H1 (cell line): ENCODE data around the gene SDHAF4. TPM values are rescaled to one million over a fixed set of nuclear protein-coding genes. Genes with fewer than 3 reads are reported as not detected.
"Not testable (repeated sequence)": the region's sequence is repeated elsewhere in the genome, so short reads cannot be mapped to it uniquely, and the experiment has no call there.

ENCODE experiments used
- CTCF ChIA-PET: fragments of 300-600 bp; sonication (Branson Sonifier 250); formaldehyde crosslinking; loops from one replicate; lab custom pipeline; 2021; ENCODE audit not compliant: partially characterized antibody; lab: Charles Lee
- POLR2A ChIA-PET: fragments of 300-600 bp; sonication (Branson Sonifier 250); formaldehyde crosslinking; loops from one replicate; lab custom pipeline; 2021; ENCODE audit warnings: inconsistent platforms; ENCODE audit not compliant: partially characterized antibody; lab: Charles Lee
- DNase-seq, 2 experiments: peaks; one replicate each; pipeline versions ENCODE4 v3.0.0 to v3.0.0-alpha.2; 2010 to 2022; ENCODE audit warnings: low spot score in 2 of 2, low read depth in 1 of 2, mixed read lengths in 1 of 2
- FAIRE-seq: peaks from 2 replicates; lab custom pipeline; 2011; peaks lifted over from hg19 to GRCh38; lab: Jason Lieb, UNC
- H2AFZ ChIP-seq: 2 replicates; pipeline ENCODE4 v1.8.1; 2012; ENCODE audit warnings: low read length, inconsistent platforms
- H2AK5ac ChIP-seq: 2 replicates; pipeline ENCODE4 v1.6.1; 2013; ENCODE audit warnings: low read depth, low read length
- H2BK120ac ChIP-seq: replicated peaks from 2 replicates; pipeline ENCODE3; 2013; ENCODE audit warnings: low read depth, low read length, inconsistent platforms
- H2BK12ac ChIP-seq: 2 replicates; pipeline ENCODE4 v1.6.1; 2013; ENCODE audit warnings: low read depth, low read length
- H2BK15ac ChIP-seq: 2 replicates; pipeline ENCODE4 v1.6.1; 2013; ENCODE audit warnings: low read length
- H2BK20ac ChIP-seq: 2 replicates; pipeline ENCODE4 v1.6.1; 2013; ENCODE audit warnings: low read length
- H2BK5ac ChIP-seq: 2 replicates; pipeline ENCODE4 v1.6.1; 2013; ENCODE audit warnings: low read depth, low read length
- H3K14ac ChIP-seq: 2 replicates; pipeline ENCODE4 v1.6.1; 2013; ENCODE audit warnings: inconsistent platforms; ENCODE audit not compliant: insufficient read length
- H3K18ac ChIP-seq: 2 replicates; pipeline ENCODE4 v1.6.1; 2013; ENCODE audit warnings: low read length; ENCODE audit errors: extremely low read depth
- H3K23ac ChIP-seq: 2 replicates; pipeline ENCODE4 v1.6.1; 2013; ENCODE audit warnings: inconsistent platforms; ENCODE audit not compliant: insufficient read length
- H3K23me2 ChIP-seq: 2 replicates; pipeline ENCODE4 v1.6.1; 2013; ENCODE audit warnings: low read depth, low read length
- H3K27ac ChIP-seq: 2 replicates; pipeline ENCODE4 v1.6.1; 2011; ENCODE audit warnings: low read depth, low read length, inconsistent platforms
- H3K27me3 ChIP-seq, 4 experiments: replicated peaks in 1 of 4; 1 replicate in 1 of 4; 2 replicates in 3 of 4; pipeline versions ENCODE4 v1.6.1 to v1.8.1; 2011 to 2013; ENCODE audit warnings: low read length in 3 of 4, mild to moderate bottlenecking in 3 of 4, inconsistent platforms in 2 of 4, mixed read lengths in 2 of 4, moderate library complexity in 1 of 4; ENCODE audit not compliant: control insufficient read depth in 3 of 4, insufficient read depth in 3 of 4; ENCODE audit errors: extremely low read depth in 1 of 4
- H3K36me3 ChIP-seq, 4 experiments: 2 replicates each; pipeline versions ENCODE4 v1.6.1 to v1.8.1; 2011 to 2013; ENCODE audit warnings: mild to moderate bottlenecking in 4 of 4, low read length in 3 of 4, moderate library complexity in 2 of 4, control low read depth in 1 of 4, inconsistent platforms in 1 of 4; ENCODE audit not compliant: insufficient read depth in 4 of 4, control insufficient read depth in 2 of 4
- H3K4ac ChIP-seq: replicated peaks from 2 replicates; pipeline ENCODE3; 2013; ENCODE audit warnings: low read length, low read depth, mixed read lengths, inconsistent platforms; ENCODE audit not compliant: insufficient read length
- H3K4me1 ChIP-seq, 4 experiments: replicated peaks in 1 of 4; 1 replicate in 1 of 4; 2 replicates in 3 of 4; pipeline versions ENCODE4 v1.6.1 to v1.8.1; 2011 to 2013; ENCODE audit warnings: low read length in 3 of 4, inconsistent platforms in 2 of 4, mixed read lengths in 1 of 4; ENCODE audit not compliant: insufficient read depth in 4 of 4, control insufficient read depth in 3 of 4
- H3K4me2 ChIP-seq, 2 experiments: 2 replicates each; pipeline versions ENCODE4 v1.6.1 to v1.8.1; 2011 to 2013; ENCODE audit warnings: low read depth in 2 of 2, low read length in 2 of 2, control low read depth in 1 of 2, inconsistent platforms in 1 of 2, mild to moderate bottlenecking in 1 of 2; ENCODE audit not compliant: insufficient read depth in 1 of 2
- H3K4me3 ChIP-seq, 4 experiments: fragments of 200-600, 300-600 bp in 1 of 4; sonication (generic), shearing (Covaris generic), sonication (Bioruptor Twin) in 1 of 4; 2 replicates each; pipeline versions ENCODE4 v1.5.1 to v1.8.1; 2011 to 2016; ENCODE audit warnings: low read length in 4 of 4, low read depth in 3 of 4, control low read depth in 2 of 4, inconsistent platforms in 2 of 4, mild to moderate bottlenecking in 2 of 4, mixed read lengths in 1 of 4, moderate library complexity in 1 of 4; ENCODE audit not compliant: insufficient read depth in 2 of 4; ENCODE audit errors: extremely low read depth in 1 of 4
- H3K56ac ChIP-seq: replicated peaks from 2 replicates; pipeline ENCODE3; 2013; ENCODE audit warnings: low read depth, mild to moderate bottlenecking, mixed read lengths, low read length, inconsistent platforms; ENCODE audit not compliant: insufficient read length
- H3K79me1 ChIP-seq: 2 replicates; pipeline ENCODE4 v1.6.1; 2013; ENCODE audit warnings: low read depth, low read length, control low read depth
- H3K79me2 ChIP-seq, 2 experiments: 2 replicates each; pipeline versions ENCODE4 v1.6.1 to v1.8.1; 2012 to 2013; ENCODE audit warnings: low read length in 2 of 2, mild to moderate bottlenecking in 2 of 2, inconsistent platforms in 1 of 2; ENCODE audit not compliant: insufficient read depth in 2 of 2, control insufficient read depth in 1 of 2
- H3K9ac ChIP-seq, 4 experiments: replicated peaks in 1 of 4; 1 replicate in 1 of 4; 2 replicates in 3 of 4; pipeline versions ENCODE4 v1.6.1 to v1.8.1; 2011 to 2013; ENCODE audit warnings: low read depth in 3 of 4, low read length in 3 of 4, control low read depth in 2 of 4, mild to moderate bottlenecking in 2 of 4, moderate library complexity in 2 of 4, inconsistent platforms in 1 of 4; ENCODE audit errors: extremely low read depth in 1 of 4
- H3K9me3 ChIP-seq, 2 experiments: 2 replicates each; pipeline versions ENCODE4 v1.6.1 to v1.8.1; 2012 to 2013; ENCODE audit warnings: mild to moderate bottlenecking in 2 of 2, moderate library complexity in 2 of 2, control low read depth in 1 of 2, inconsistent platforms in 1 of 2, low read depth in 1 of 2, low read length in 1 of 2, mixed read lengths in 1 of 2; ENCODE audit not compliant: insufficient read depth in 2 of 2
- H4K20me1 ChIP-seq, 2 experiments: replicated peaks in 1 of 2; 2 replicates each; pipeline versions ENCODE3 to v1.8.1; 2011 to 2013; ENCODE audit warnings: inconsistent platforms in 2 of 2, low read length in 2 of 2, mild to moderate bottlenecking in 1 of 2; ENCODE audit not compliant: insufficient read depth in 2 of 2, control insufficient read depth in 1 of 2
- H4K5ac ChIP-seq: 2 replicates; pipeline ENCODE4 v1.6.1; 2013; ENCODE audit warnings: low read length, low read depth, mixed read lengths, inconsistent platforms; ENCODE audit not compliant: insufficient read length
- H4K8ac ChIP-seq: 2 replicates; pipeline ENCODE4 v1.8.0; 2013; ENCODE audit warnings: mild to moderate bottlenecking, moderate library complexity, low read length, inconsistent platforms; ENCODE audit not compliant: insufficient read depth; ENCODE audit errors: extremely low read depth
- H4K91ac ChIP-seq: replicated peaks from 2 replicates; pipeline ENCODE3; 2013; ENCODE audit warnings: low read length, mixed read lengths, inconsistent platforms; ENCODE audit not compliant: insufficient read length
- WGBS, 2 experiments: shearing (Covaris generic) in 1 of 2; methylation state at CpG; one replicate each; pipeline versions ENCODE4 v1.1.6 to v1.1.7; 2013 to 2015; ENCODE audit warnings: low lambda C conversion rate in 2 of 2, mixed read lengths in 2 of 2, inconsistent platforms in 1 of 2, low coverage in 1 of 2, missing lambda C conversion rate in 1 of 2; ENCODE audit not compliant: insufficient replicate concordance in 2 of 2, insufficient coverage in 1 of 2, insufficient read length in 1 of 2; ENCODE audit errors: extremely low coverage in 1 of 2, missing lambda C conversion rate in 1 of 2; 5-methylcytosine and 5-hydroxymethylcytosine counted together
- polyA plus RNA-seq, 7 experiments: library from polyadenylated mRNA; depleted of rRNA in 3 of 7; stranded (reverse) in 5 of 7; unstranded in 2 of 7; fragments of >200 nt in 5 of 7; fragments of 200-250 nt in 2 of 7; gene quantifications; 1 replicate in 5 of 7; 2 replicates in 1 of 7; 4 replicates in 1 of 7; pipeline versions ENCODE4 v1.2.1 to v1.2.3, GENCODE V29; 2011 to 2013; ENCODE audit warnings: missing spikeins in 2 of 7, mixed read lengths in 2 of 7
- total RNA-seq: library from RNA; stranded (reverse); fragmentation: NEBNext Ultra II Directional; extraction: Animal tissue kit (Norgen Biotek cat#: 25700); gene quantifications from 2 replicates; pipeline ENCODE4 v1.2.1, GENCODE V29; 2021

The SDHAF4 gene
- total and polyA plus RNA-seq, 2 of the 8 experiments (the other 6 are each of a cell fraction or from before 2014, with no cell fraction given): 9.8 to 14.9 TPM

- H3K23me2 ChIP-seq, H3K9ac ChIP-seq, H3K4me2 ChIP-seq, H4K20me1 ChIP-seq, H3K4ac ChIP-seq, H3K23ac ChIP-seq, H3K56ac ChIP-seq, H2AK5ac ChIP-seq, H4K91ac ChIP-seq, DNase-seq, H2BK5ac ChIP-seq, H2BK120ac ChIP-seq, H2BK20ac ChIP-seq, H3K18ac ChIP-seq, POLR2A ChIA-PET, H3K27me3 ChIP-seq, H3K79me2 ChIP-seq, H3K79me1 ChIP-seq, H2AFZ ChIP-seq, H4K5ac ChIP-seq, FAIRE-seq, H3K4me3 ChIP-seq, H4K8ac ChIP-seq, H3K9me3 ChIP-seq, H3K27ac ChIP-seq, H2BK15ac ChIP-seq, H2BK12ac ChIP-seq, H3K4me1 ChIP-seq, H3K14ac ChIP-seq, H3K36me3 ChIP-seq: not testable (repeated sequence)
- 90% methylated on average over 2 of the region's 2 CpGs; no CpG with 5 or more reads in 1 of the 2 experiments for WGBS, 2 experiments
- CTCF ChIA-PET: interaction anchor here (0.8 to 1.0 kb wide), 2 partner anchors 10 to 14 kb away, joined by 3 read pairs; no protein-coding TSS in a partner anchor
These were observed 40.6 kb downstream of the SDHAF4 start for GRCh38 chr6:70607371-70607770.

DNA sequence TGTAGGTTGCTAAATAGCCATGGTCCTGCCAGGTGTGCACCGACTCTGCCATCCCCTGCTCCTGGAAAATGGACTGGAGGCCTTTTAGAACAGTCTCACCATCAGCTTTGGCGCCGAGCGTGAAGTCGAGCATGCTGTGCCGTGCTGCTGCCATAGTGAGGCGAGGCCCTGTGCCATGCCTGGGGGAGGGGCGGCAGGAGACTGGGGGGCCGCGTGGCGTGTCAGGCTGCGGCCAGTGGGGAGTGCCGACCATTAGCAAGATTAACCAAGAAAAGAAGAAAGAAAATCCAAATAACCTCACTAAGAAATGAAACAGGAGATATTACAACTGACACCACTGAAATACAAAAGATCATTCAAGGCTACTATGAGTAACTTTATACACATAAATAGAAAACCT lies 42.5 kb downstream of the SDHAF4 start:
- H3K18ac ChIP-seq, FAIRE-seq, H3K9me3 ChIP-seq, H3K14ac ChIP-seq, H3K9ac ChIP-seq, H3K27me3 ChIP-seq, H3K4me3 ChIP-seq, H3K56ac ChIP-seq, POLR2A ChIA-PET, H3K27ac ChIP-seq, H4K5ac ChIP-seq, CTCF ChIA-PET, H2BK15ac ChIP-seq, H3K4ac ChIP-seq, H3K79me1 ChIP-seq, H4K91ac ChIP-seq, H4K8ac ChIP-seq, H2AFZ ChIP-seq, DNase-seq, H3K23ac ChIP-seq, H2BK120ac ChIP-seq, H3K79me2 ChIP-seq, H4K20me1 ChIP-seq, H3K23me2 ChIP-seq, H3K4me1 ChIP-seq, H3K4me2 ChIP-seq, H2BK12ac ChIP-seq, H2BK20ac ChIP-seq, H3K36me3 ChIP-seq, H2BK5ac ChIP-seq, H2AK5ac ChIP-seq: not testable (repeated sequence)
- WGBS, 2 experiments: 94% methylated on average over 12 of the region's 13 CpGs; no CpG with 5 or more reads in 1 of the 2 experiments
